ENCODE results near the gene INO80. TPM values are rescaled to one million over a fixed set of nuclear protein-coding genes. Genes with fewer than 3 reads are reported as not detected.

INO80 gene
- total RNA-seq, 1 experiment from 2014 or later = 14.8 TPM

GRCh38 chr15:41061667-41062066 is 54.4 kb downstream of the INO80 start:
- in situ Hi-C loops (cut with HindIII; ENCODE audit: low pct_unique_long_range_greater_than_20kb, low sequenced_read_pairs) = no loop called here
- DNase-seq (ENCODE audit: low read depth, low spot score) = no peak

- DNase-seq (ENCODE audit: low read depth, low spot score) = no peak
- in situ Hi-C loops (cut with HindIII; ENCODE audit: low pct_unique_long_range_greater_than_20kb, low sequenced_read_pairs) = no loop called here
Observed at GRCh38 chr15:41060505-41060904, 55.6 kb downstream of the INO80 start.

GRCh38 chr15:41056810-41057209 is 59.3 kb downstream of the INO80 start:
- DNase-seq (ENCODE audit: low read depth, low spot score) = no peak
- in situ Hi-C loops (cut with HindIII; ENCODE audit: low pct_unique_long_range_greater_than_20kb, low sequenced_read_pairs) = no loop called here

GRCh38 chr15:41055706-41056105 is 60.4 kb downstream of the INO80 start:
- no peak for DNase-seq (ENCODE audit: low read depth, low spot score)
- in situ Hi-C loops (cut with HindIII; ENCODE audit: low pct_unique_long_range_greater_than_20kb, low sequenced_read_pairs) = no loop called here

- no peak for DNase-seq (ENCODE audit: low read depth, low spot score)
Observed at GRCh38 chr15:41051139-41051538, 64.9 kb downstream of the INO80 start.

GRCh38 chr15:41048852-41049251 is 67.2 kb downstream of the INO80 start:
- DNase-seq (ENCODE audit: low read depth, low spot score) = no peak
- in situ Hi-C loops (cut with HindIII; ENCODE audit: low pct_unique_long_range_greater_than_20kb, low sequenced_read_pairs) = no loop called here

More at GRCh38 chr15:41051139-41051538, 64.9 kb downstream of the INO80 start:
- in situ Hi-C loops (cut with HindIII; ENCODE audit: low pct_unique_long_range_greater_than_20kb, low sequenced_read_pairs) = no loop called here

- in situ Hi-C loops (cut with HindIII; ENCODE audit: low pct_unique_long_range_greater_than_20kb, low sequenced_read_pairs) = no loop called here
- no peak for DNase-seq (ENCODE audit: low read depth, low spot score)
Observed at GRCh38 chr15:41048397-41048796, 67.7 kb downstream of the INO80 start.

GRCh38 chr15:41047474-41047873 is 68.6 kb downstream of the INO80 start:
- no peak for DNase-seq (ENCODE audit: low read depth, low spot score)
- in situ Hi-C loops (cut with HindIII; ENCODE audit: low pct_unique_long_range_greater_than_20kb, low sequenced_read_pairs) = no loop called here

- in situ Hi-C loops (cut with HindIII; ENCODE audit: low pct_unique_long_range_greater_than_20kb, low sequenced_read_pairs) = no loop called here
- DNase-seq (ENCODE audit: low read depth, low spot score) = no peak
Observed at GRCh38 chr15:41043276-41043951, 72.7 kb downstream of the INO80 start.

- no peak for DNase-seq (ENCODE audit: low read depth, low spot score)
- in situ Hi-C loops (cut with HindIII; ENCODE audit: low pct_unique_long_range_greater_than_20kb, low sequenced_read_pairs) = no loop called here
Observed at GRCh38 chr15:41042851-41043250, 73.2 kb downstream of the INO80 start.

GRCh38 chr15:41039121-41039520 is 77.0 kb downstream of the INO80 start:
- DNase-seq (ENCODE audit: low read depth, low spot score) = no peak
- in situ Hi-C loops (cut with HindIII; ENCODE audit: low pct_unique_long_range_greater_than_20kb, low sequenced_read_pairs) = no loop called here

GRCh38 chr15:41032079-41032328 is 84.1 kb downstream of the INO80 start:
- in situ Hi-C loops (cut with HindIII; ENCODE audit: low pct_unique_long_range_greater_than_20kb, low sequenced_read_pairs) = no loop called here
- no peak for DNase-seq (ENCODE audit: low read depth, low spot score)

- in situ Hi-C loops (cut with HindIII; ENCODE audit: low pct_unique_long_range_greater_than_20kb, low sequenced_read_pairs) = no loop called here
- DNase-seq (ENCODE audit: low read depth, low spot score) = no peak
Observed at GRCh38 chr15:41031232-41032078, 84.6 kb downstream of the INO80 start.

GRCh38 chr15:41028853-41029252 is 87.2 kb downstream of the INO80 start:
- DNase-seq (ENCODE audit: low read depth, low spot score) = no peak
- in situ Hi-C loops (cut with HindIII; ENCODE audit: low pct_unique_long_range_greater_than_20kb, low sequenced_read_pairs) = no loop called here

- no peak for DNase-seq (ENCODE audit: low read depth, low spot score)
- in situ Hi-C loops (cut with HindIII; ENCODE audit: low pct_unique_long_range_greater_than_20kb, low sequenced_read_pairs) = no loop called here
Observed at GRCh38 chr15:41025393-41025792, 90.7 kb downstream of the INO80 start.

GRCh38 chr15:41024885-41025284 is 91.2 kb downstream of the INO80 start:
- DNase-seq (ENCODE audit: low read depth, low spot score) = no peak
- in situ Hi-C loops (cut with HindIII; ENCODE audit: low pct_unique_long_range_greater_than_20kb, low sequenced_read_pairs) = loop anchor here (25.0 kb wide), 1 partner anchor 113 kb away; no protein-coding TSS in a partner anchor

GRCh38 chr15:41024131-41024530 is 91.9 kb downstream of the INO80 start:
- DNase-seq (ENCODE audit: low read depth, low spot score) = no peak
- in situ Hi-C loops (cut with HindIII; ENCODE audit: low pct_unique_long_range_greater_than_20kb, low sequenced_read_pairs) = loop anchor here (25.0 kb wide), 1 partner anchor 112 kb away; no protein-coding TSS in a partner anchor

- in situ Hi-C loops (cut with HindIII; ENCODE audit: low pct_unique_long_range_greater_than_20kb, low sequenced_read_pairs) = loop anchor here (25.0 kb wide), 1 partner anchor 110 kb away; no protein-coding TSS in a partner anchor
- peak; percentile 71 for DNase-seq (ENCODE audit: low read depth, low spot score)
Observed at GRCh38 chr15:41022487-41023090, 93.5 kb downstream of the INO80 start.

GRCh38 chr15:41020829-41021228 is 95.3 kb downstream of the INO80 start:
- no peak for DNase-seq (ENCODE audit: low read depth, low spot score)
- in situ Hi-C loops (cut with HindIII; ENCODE audit: low pct_unique_long_range_greater_than_20kb, low sequenced_read_pairs) = loop anchor here (25.0 kb wide), 1 partner anchor 109 kb away; no protein-coding TSS in a partner anchor

All from SK-MEL-5 (cell line).